ENCODE measurements around the gene SLC6A18.

- no peak for TF ChIP-seq CTCF (IDR thresholded peaks at IDR 0.05)
- TF ChIP-seq POLR2A (IDR thresholded peaks at IDR 0.05), result no peak
Observed at GRCh38 chr5:1200495-1201326, 24.5 kb upstream of the SLC6A18 start.
